T47D (cell line): ENCODE measurements around the gene VPS37B.

ENCODE experiments used
- DNase-seq, 2 experiments: peaks; one replicate each; pipeline versions ENCODE4 v3.0.0 to v3.0.0-alpha.2; 2011 to 2012; ENCODE audit warnings: low read depth in 1 of 2, low spot score in 1 of 2
- JUND ChIP-seq: IDR thresholded peaks from 2 replicates; pipeline ENCODE4 v1.6.1; 2012; ENCODE audit warnings: low read depth
- in situ Hi-C: cut with HindIII; loops from 2 replicates; pipeline ENCODE4 v1.10.0; 2016; ENCODE audit warnings: low sequenced_read_pairs, low pct_unique_long_range_greater_than_20kb

Gene VPS37B

GRCh38 chr12:122872815-122873361, 23.0 kb downstream of the VPS37B start:
- no peak for TF ChIP-seq JUND
- in situ Hi-C loops = no loop called here
- peak in 1 of 2 experiments; percentile 62 for DNase-seq

- in situ Hi-C loops = no loop called here
- peak; percentile 70 to 87 for DNase-seq
- TF ChIP-seq JUND = no peak; the same call in 1 of the 2 replicates
Observed at GRCh38 chr12:122871851-122872780, 23.8 kb downstream of the VPS37B start.

GRCh38 chr12:122870867-122871664, 24.9 kb downstream of the VPS37B start:
- in situ Hi-C loops = no loop called here
- no peak for DNase-seq
- no peak for TF ChIP-seq JUND

GRCh38 chr12:122870163-122870842, 25.6 kb downstream of the VPS37B start:
- in situ Hi-C loops = no loop called here
- no peak for DNase-seq
- TF ChIP-seq JUND = no peak

- DNase-seq = no peak
- no peak for TF ChIP-seq JUND
- in situ Hi-C loops = no loop called here
Observed at GRCh38 chr12:122869207-122869973, 26.5 kb downstream of the VPS37B start.

GRCh38 chr12:122868471-122869177, 27.3 kb downstream of the VPS37B start:
- peak in 1 of 2 experiments; percentile 5 for DNase-seq
- no peak for TF ChIP-seq JUND
- in situ Hi-C loops = no loop called here

- DNase-seq = peak; percentile 33 to 56
- no peak for TF ChIP-seq JUND
- in situ Hi-C loops = no loop called here
Observed at GRCh38 chr12:122867691-122868461, 28.0 kb downstream of the VPS37B start.

GRCh38 chr12:122866950-122867607, 28.8 kb downstream of the VPS37B start:
- DNase-seq = peak in 1 of 2 experiments; percentile 11
- in situ Hi-C loops = no loop called here
- TF ChIP-seq JUND = no peak

- in situ Hi-C loops = no loop called here
Observed at GRCh38 chr12:122866379-122866778, 29.5 kb downstream of the VPS37B start.

More at GRCh38 chr12:122866379-122866778, 29.5 kb downstream of the VPS37B start:
- no peak for TF ChIP-seq JUND
- DNase-seq = peak in 1 of 2 experiments; percentile 11
